Hematopoietic multipotent progenitor cell treated with erythropoietin and hydrocortisone succinate and interleukin-3 and kit ligand, for 15 days (in vitro differentiated cells): ENCODE data around the gene KCNT1.

Source experiments
- DNase-seq: peaks from one replicate; pipeline ENCODE4 v3.0.0-alpha.2; 2015; ENCODE audit warnings: low spot score

Gene KCNT1

GRCh38 chr9:135822374-135822755 is 120.4 kb downstream of the KCNT1 start:
- no peak for DNase-seq

DNA sequence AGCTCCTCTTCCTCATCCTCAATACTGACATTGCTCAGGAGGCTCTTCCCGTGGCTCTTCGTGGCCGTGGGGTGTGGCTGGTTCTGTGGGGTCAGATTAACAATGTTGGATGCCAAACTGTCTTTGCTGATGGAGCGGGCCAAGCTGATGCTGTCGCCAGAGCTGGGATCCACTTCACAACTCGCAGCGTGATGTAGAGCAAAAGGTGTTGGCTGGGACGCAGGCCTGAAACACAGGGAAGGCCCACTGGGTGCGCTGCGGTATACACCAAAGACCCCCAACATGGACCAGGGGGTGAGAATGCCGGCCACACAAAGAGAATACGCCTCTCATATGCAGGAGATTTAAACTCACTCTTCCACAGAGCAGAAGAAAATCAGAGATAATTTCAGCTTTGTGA is 121.1 kb downstream of the KCNT1 start:
- DNase-seq: no peak

- no peak for DNase-seq
Measured at GRCh38 chr9:135825435-135826187, 123.6 kb downstream of the KCNT1 start.

GRCh38 chr9:135826188-135826545 is 124.2 kb downstream of the KCNT1 start:
- no peak for DNase-seq

DNA sequence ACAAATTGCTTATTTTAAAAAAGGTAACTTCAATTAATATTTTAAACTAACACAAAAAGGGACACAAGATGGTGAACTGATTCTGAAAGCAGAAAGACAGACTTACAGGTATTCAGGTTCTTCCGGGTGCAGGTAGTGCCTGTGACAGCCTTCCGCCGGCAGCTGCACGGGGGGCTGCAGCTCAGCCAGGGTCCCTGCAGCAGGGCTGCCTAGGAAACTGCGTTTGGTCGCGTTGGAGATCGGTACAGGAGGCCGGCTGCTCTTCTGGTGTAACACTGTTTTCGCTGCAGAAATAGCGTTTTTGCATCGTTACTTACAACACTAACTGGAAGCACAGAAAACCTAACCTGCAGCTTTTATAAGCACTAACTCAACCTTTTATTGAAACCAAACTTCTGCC is 125.3 kb downstream of the KCNT1 start:
- DNase-seq: no peak

- no peak for DNase-seq
Measured at GRCh38 chr9:135827866-135828580, 126.0 kb downstream of the KCNT1 start.

DNA sequence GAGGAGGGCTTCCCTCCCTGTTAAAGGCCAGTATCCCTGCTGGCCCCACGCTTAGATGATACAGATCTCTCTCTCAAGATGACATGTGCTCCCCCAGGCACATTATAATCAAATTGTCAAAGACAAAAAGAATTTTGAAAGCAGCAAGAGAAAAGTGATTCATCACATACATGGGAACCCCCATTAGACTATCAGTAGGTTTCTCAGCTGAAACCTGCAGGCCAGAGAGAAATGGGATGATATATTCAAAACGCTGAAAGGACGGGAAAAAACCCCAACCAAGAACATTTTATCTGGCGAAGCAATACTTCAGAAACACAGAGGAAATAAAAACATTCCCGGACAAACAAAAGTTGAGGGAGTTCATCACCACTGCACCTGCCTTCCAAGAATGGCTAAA is 126.7 kb downstream of the KCNT1 start:
- no peak for DNase-seq

- DNase-seq: no peak
Measured at GRCh38 chr9:135830496-135830895, 128.5 kb downstream of the KCNT1 start.

- no peak for DNase-seq
Measured at GRCh38 chr9:135833864-135834263, 131.9 kb downstream of the KCNT1 start.

- DNase-seq: no peak
Measured at GRCh38 chr9:135835131-135835530, 133.1 kb downstream of the KCNT1 start.

- no peak for DNase-seq
Measured at GRCh38 chr9:135839516-135839915, 137.5 kb downstream of the KCNT1 start.

GRCh38 chr9:135840107-135840506 is 138.1 kb downstream of the KCNT1 start:
- DNase-seq: no peak

DNA sequence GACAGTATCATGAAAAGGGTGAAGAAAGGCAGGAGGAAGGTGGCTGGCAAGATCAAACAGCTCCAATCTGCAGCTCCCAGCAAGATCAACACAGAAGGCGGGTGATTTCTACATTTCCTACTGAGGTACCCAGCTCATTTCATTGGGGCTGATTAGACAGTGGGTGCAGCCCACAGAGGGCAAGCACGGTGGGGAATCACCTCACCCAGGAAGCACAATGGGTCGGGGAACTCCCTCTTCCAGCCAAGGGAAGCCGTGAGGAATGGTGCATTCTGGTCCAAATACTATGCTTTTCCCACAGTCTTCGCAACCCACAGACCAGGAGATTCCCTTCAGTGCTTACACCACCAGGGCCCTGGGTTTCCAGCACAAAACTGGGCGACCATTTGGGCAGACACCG is 138.6 kb downstream of the KCNT1 start:
- DNase-seq: no peak
